ENCODE data around the gene MPPED2. TPM values are rescaled to one million over a fixed set of nuclear protein-coding genes. Genes with fewer than 3 reads are reported as not detected.

MPPED2 gene
- total RNA-seq, 6 experiments from 2014 or later, result 0.12 to 1.8 (median 0.75) TPM

DNA sequence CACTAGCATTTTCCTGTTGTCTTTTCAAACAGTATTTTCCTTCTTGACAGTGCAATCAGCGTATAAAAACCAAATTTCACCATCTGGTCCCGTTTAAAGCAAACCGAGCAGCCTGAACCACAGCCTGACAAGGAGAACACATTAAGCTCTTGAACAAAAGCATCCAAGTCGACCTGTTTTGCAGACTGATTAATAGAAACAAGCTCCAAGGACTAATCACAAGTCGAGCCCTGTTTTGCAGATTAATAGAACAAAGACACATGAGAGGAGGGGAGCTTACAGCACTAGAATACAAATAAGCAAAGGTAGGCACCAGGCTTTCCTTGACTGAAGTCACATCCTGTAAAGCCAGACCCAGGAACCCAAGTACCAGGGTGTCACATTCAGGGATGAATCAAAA lies 104.8 kb downstream of the MPPED2 start:
- ATAC-seq (no peak), DNase-seq (no peak)
- WGBS (ENCODE audit: insufficient coverage, low coverage, low lambda C conversion rate, missing lambda C conversion rate), result 54% methylated on average over 5 of the region's 5 CpGs
- intact Hi-C loops (cut with DNase I), result no loop called here
- no peak overlapping the region for H3K4me3 ChIP-seq
- no peak overlapping the region for H3K27ac ChIP-seq
- H3K36me3 ChIP-seq, result no peaks in the 10 kb centered on the region
- no peaks in the 10 kb centered on the region for H3K4me1 ChIP-seq
- no peaks in the 10 kb centered on the region for H3K9me3 ChIP-seq
- no peak for TF ChIP-seq POLR2A (IDR thresholded peaks at IDR 0.05)
- TF ChIP-seq, protein P1, sequence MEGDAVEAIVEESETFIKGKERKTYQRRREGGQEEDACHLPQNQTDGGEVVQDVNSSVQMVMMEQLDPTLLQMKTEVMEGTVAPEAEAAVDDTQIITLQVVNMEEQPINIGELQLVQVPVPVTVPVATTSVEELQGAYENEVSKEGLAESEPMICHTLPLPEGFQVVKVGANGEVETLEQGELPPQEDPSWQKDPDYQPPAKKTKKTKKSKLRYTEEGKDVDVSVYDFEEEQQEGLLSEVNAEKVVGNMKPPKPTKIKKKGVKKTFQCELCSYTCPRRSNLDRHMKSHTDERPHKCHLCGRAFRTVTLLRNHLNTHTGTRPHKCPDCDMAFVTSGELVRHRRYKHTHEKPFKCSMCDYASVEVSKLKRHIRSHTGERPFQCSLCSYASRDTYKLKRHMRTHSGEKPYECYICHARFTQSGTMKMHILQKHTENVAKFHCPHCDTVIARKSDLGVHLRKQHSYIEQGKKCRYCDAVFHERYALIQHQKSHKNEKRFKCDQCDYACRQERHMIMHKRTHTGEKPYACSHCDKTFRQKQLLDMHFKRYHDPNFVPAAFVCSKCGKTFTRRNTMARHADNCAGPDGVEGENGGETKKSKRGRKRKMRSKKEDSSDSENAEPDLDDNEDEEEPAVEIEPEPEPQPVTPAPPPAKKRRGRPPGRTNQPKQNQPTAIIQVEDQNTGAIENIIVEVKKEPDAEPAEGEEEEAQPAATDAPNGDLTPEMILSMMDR (IDR thresholded peaks at IDR 0.05), result no peak
- H3K27me3 ChIP-seq, result no peaks in the 10 kb centered on the region

DNA sequence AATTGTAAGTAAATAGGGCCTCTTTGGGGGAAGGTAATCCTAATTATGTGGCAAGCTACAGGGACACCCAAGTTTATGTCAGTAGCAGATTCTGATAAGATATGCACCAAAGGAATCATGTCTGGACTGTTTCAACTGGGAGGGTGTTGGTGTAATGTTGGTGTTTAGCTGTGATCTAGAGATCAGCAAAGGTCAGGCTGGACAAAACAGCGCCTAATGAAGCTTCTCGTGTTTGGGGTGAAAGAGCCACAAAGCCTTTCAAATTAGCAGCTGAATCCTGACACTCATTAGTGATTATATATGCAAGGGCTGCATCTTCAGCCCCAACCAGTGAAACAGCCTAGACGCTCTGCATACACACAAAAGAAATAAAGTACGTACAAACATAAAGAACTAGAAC lies 106.3 kb downstream of the MPPED2 start:
- ATAC-seq (no peak), DNase-seq (no peak)
- H3K36me3 ChIP-seq, result no peaks in the 10 kb centered on the region
- WGBS (ENCODE audit: insufficient coverage, low coverage, low lambda C conversion rate, missing lambda C conversion rate), result 76% methylated on average over 4 of the region's 4 CpGs
- intact Hi-C loops (cut with DNase I), result no loop called here
- TF ChIP-seq POLR2A (IDR thresholded peaks at IDR 0.05), result no peak
- TF ChIP-seq, protein P1 (IDR thresholded peaks at IDR 0.05), result no peak
- no peak overlapping the region for H3K4me3 ChIP-seq
- H3K9me3 ChIP-seq, result no peaks in the 10 kb centered on the region
- H3K27ac ChIP-seq, result no peak overlapping the region
- H3K4me1 ChIP-seq, result no peaks in the 10 kb centered on the region
- H3K27me3 ChIP-seq, result no peaks in the 10 kb centered on the region

- TF ChIP-seq, protein P1 (IDR thresholded peaks at IDR 0.05), result no peak
- TF ChIP-seq POLR2A (IDR thresholded peaks at IDR 0.05), result no peak
- Histone ChIP-seq H3K36me3 (no peaks in the 10 kb centered on the region), H3K27me3 (no peaks in the 10 kb centered on the region), H3K4me1 (no peaks in the 10 kb centered on the region), H3K4me3 (no peak overlapping the region), H3K27ac (no peak overlapping the region), H3K9me3 (no peaks in the 10 kb centered on the region)
- ATAC-seq, result peak in 2 of 4 donors; percentile 54 to 66
- intact Hi-C loops (cut with DNase I), result no loop called here
- WGBS (ENCODE audit: insufficient coverage, low coverage, low lambda C conversion rate, missing lambda C conversion rate), result 49% methylated on average over 3 of the region's 3 CpGs
- DNase-seq, result no peak
Observed at GRCh38 chr11:30478923-30479322, 107.2 kb downstream of the MPPED2 start.

- no peak for TF ChIP-seq POLR2A (IDR thresholded peaks at IDR 0.05)
- TF ChIP-seq, protein P1 (IDR thresholded peaks at IDR 0.05), result no peak
- no peak overlapping the region for H3K27ac ChIP-seq
- ATAC-seq, result no peak
Observed at GRCh38 chr11:30477061-30477460, 109.1 kb downstream of the MPPED2 start.

More at GRCh38 chr11:30477061-30477460, 109.1 kb downstream of the MPPED2 start:
- H3K4me1 ChIP-seq, result no peaks in the 10 kb centered on the region
- no peaks in the 10 kb centered on the region for H3K36me3 ChIP-seq
- no peak overlapping the region for H3K4me3 ChIP-seq
- intact Hi-C loops (cut with DNase I), result no loop called here
- no peaks in the 10 kb centered on the region for H3K27me3 ChIP-seq
- H3K9me3 ChIP-seq, result no peaks in the 10 kb centered on the region
- DNase-seq, result no peak
